BJ (cell line): Measurements from ENCODE around the gene MTARC2. TPM values are rescaled to one million over a fixed set of nuclear protein-coding genes. Genes with fewer than 3 reads are reported as not detected.

Source experiments
- polyA plus RNA-seq: library from polyadenylated mRNA; depleted of rRNA; stranded (reverse); fragments of >200 nt; gene quantifications from 2 replicates; pipeline ENCODE4 v1.2.3, GENCODE V29; 2011; rRNA removed

MTARC2 gene
- polyA plus RNA-seq, 1 experiment, result 5.7 TPM

Other genes starting within 250 kb of the MTARC2 start
- 0.97 and 1.4 TPM in 2 replicates for gene MARK1, start 220.2 kb upstream of the MTARC2 start, polyA plus RNA-seq
- 3.8 and 3.9 TPM in 2 replicates for gene C1orf115, start 58.0 kb upstream of the MTARC2 start, polyA plus RNA-seq
- gene MTARC1, start 38.6 kb downstream of the MTARC2 start, polyA plus RNA-seq, result 0.72 and 1.0 TPM in 2 replicates
- 3.3 and 4.2 TPM in 2 replicates for gene HLX, start 131.1 kb downstream of the MTARC2 start, polyA plus RNA-seq